MM.1S (cell line): ENCODE data around the gene BMPR1A.

Experiments used
- DNase-seq: peaks from one replicate; pipeline ENCODE4 v3.0.0-alpha.2; 2015
- H2AFZ ChIP-seq: fragments of 300-600 bp; sonication (generic); 2 replicates; pipeline ENCODE4 v1.6.0; 2016; ENCODE audit warnings: antibody characterized with exemption, low read length
- H3F3A ChIP-seq: fragments of 300-600 bp; sonication (generic); 2 replicates; pipeline ENCODE4 v1.6.1; 2016; ENCODE audit warnings: mild to moderate bottlenecking, antibody characterized with exemption, low read length, moderate library complexity, mixed read lengths; ENCODE audit not compliant: insufficient read depth
- H3K27ac ChIP-seq: fragments of 300-600 bp; sonication (generic); 2 replicates; pipeline ENCODE4 v1.5.1; 2016; ENCODE audit warnings: mild to moderate bottlenecking, low read length
- H3K27me3 ChIP-seq: fragments of 300-600 bp; sonication (generic); replicated peaks from 2 replicates; pipeline ENCODE4 v1.6.0; 2016; ENCODE audit warnings: low read length; ENCODE audit not compliant: insufficient read depth
- H3K36me3 ChIP-seq: fragments of 300-600 bp; sonication (generic); replicated peaks from 2 replicates; pipeline ENCODE4 v1.6.1; 2016; ENCODE audit warnings: mild to moderate bottlenecking, low read length, mixed read lengths; ENCODE audit not compliant: insufficient read depth
- H3K4me1 ChIP-seq: fragments of 300-600 bp; sonication (generic); 2 replicates; pipeline ENCODE4 v1.6.1; 2016; ENCODE audit warnings: low read length, mixed read lengths
- H3K4me2 ChIP-seq: fragments of 300-600 bp; sonication (generic); 2 replicates; pipeline ENCODE4 v1.6.0; 2016; ENCODE audit warnings: low read depth, low read length
- H3K4me3 ChIP-seq: fragments of 300-600 bp; sonication (generic); 2 replicates; pipeline ENCODE4 v1.5.1; 2016; ENCODE audit warnings: low read length, mixed read lengths
- H3K79me2 ChIP-seq: fragments of 300-600 bp; sonication (generic); 2 replicates; pipeline ENCODE4 v1.6.1; 2016; ENCODE audit warnings: mixed run types, low read length, mixed read lengths
- H3K9ac ChIP-seq: fragments of 300-600 bp; sonication (generic); 2 replicates; pipeline ENCODE4 v1.6.1; 2016; ENCODE audit warnings: low read length, mixed read lengths
- H3K9me2 ChIP-seq: fragments of 300-600 bp; sonication (generic); replicated peaks from 2 replicates; pipeline ENCODE4 v1.6.1; 2016; ENCODE audit warnings: mild to moderate bottlenecking, low read length, mixed read lengths; ENCODE audit not compliant: insufficient read depth
- H3K9me3 ChIP-seq: fragments of 300-600 bp; sonication (generic); replicated peaks from 2 replicates; pipeline ENCODE4 v1.6.1; 2016; ENCODE audit warnings: mild to moderate bottlenecking, low read length, mixed read lengths; ENCODE audit not compliant: insufficient read depth
- H4K20me1 ChIP-seq: fragments of 300-600 bp; sonication (generic); 2 replicates; pipeline ENCODE4 v1.6.1; 2016; ENCODE audit warnings: mild to moderate bottlenecking, low read length, moderate library complexity, mixed read lengths; ENCODE audit not compliant: insufficient read depth
- EZH2 ChIP-seq: fragments of 300-600 bp; sonication (generic); optimal IDR thresholded peaks from 2 replicates; pipeline ENCODE3; 2017; ENCODE audit warnings: low read depth, mild to moderate bottlenecking, antibody characterized with exemption, low read length, mixed read lengths
- EZH2phosphoT487 ChIP-seq: fragments of 300-600 bp; sonication (generic); IDR thresholded peaks from 2 replicates; pipeline ENCODE4 v1.6.1; 2018; ENCODE audit warnings: antibody characterized with exemption, low read length
- TF ChIP-seq, protein P1 (sequence below): fragments of 300-600 bp; sonication (generic); IDR thresholded peaks from 2 replicates; pipeline ENCODE4 v1.5.1; 2016; ENCODE audit warnings: antibody characterized with exemption, low read length, mixed read lengths

BMPR1A gene

DNA sequence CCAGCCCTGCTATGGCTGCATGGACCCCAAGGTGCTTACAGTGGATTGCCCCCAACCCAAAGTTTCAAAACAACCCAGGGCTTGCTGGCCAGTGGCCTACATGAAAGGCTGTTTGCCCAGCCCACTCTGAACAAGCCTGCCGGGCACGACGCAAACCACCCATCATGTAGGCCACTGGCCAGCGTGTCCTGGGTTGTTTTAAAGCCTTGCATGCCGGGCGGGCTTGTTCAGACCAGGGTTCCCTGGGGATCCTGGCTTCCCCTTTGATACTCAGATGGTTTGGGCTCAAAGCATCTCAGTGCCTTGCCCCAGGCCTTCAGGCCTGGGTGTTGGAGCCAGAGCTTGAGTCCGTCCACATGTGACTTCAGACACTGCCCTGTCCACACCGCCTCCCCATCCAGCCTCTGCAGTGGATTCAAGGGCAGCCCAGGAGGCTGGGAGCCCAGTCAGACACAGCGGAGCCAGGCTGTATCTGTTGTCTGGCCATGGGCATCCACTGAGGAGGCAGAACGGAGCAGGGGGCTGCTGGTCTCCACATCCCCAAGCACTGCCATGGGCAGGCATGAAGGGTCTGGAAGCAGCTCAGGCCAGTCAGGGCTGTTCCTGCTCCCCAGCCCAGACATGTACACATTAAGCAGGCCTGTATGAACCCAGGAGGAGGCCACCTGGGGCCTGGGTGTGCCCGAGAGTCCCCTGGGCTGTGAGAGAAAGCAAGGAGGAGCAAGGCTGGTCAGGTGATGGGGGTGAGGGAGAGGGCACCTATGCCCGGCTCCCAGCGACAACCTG lies 207.8 kb downstream of the BMPR1A start:
- H3K27ac ChIP-seq, result no peak overlapping the region
- H3K36me3 ChIP-seq, result no peaks in the 10 kb centered on the region
- H4K20me1 ChIP-seq, result no peaks in the 10 kb centered on the region
- no peaks in the 10 kb centered on the region for H3K27me3 ChIP-seq
- H3K9me3 ChIP-seq, result no peaks in the 10 kb centered on the region
- no peak overlapping the region for H3K9ac ChIP-seq
- no peak overlapping the region for H3K4me3 ChIP-seq
- H3K4me2 ChIP-seq, result no peak overlapping the region
- 0 out of 2 replicates have a peak, but pooled peaks cover 3% of the 10 kb centered on the region for H3K4me1 ChIP-seq
- no peaks in the 10 kb centered on the region for H3F3A ChIP-seq
- H3K79me2 ChIP-seq, result no peaks in the 10 kb centered on the region
- no peaks in the 10 kb centered on the region for H3K9me2 ChIP-seq
- H2AFZ ChIP-seq, result no peak overlapping the region
- no peak for DNase-seq
- TF ChIP-seq EZH2 (no peak), EZH2phosphoT487 (no peak)
- TF ChIP-seq, protein P1, sequence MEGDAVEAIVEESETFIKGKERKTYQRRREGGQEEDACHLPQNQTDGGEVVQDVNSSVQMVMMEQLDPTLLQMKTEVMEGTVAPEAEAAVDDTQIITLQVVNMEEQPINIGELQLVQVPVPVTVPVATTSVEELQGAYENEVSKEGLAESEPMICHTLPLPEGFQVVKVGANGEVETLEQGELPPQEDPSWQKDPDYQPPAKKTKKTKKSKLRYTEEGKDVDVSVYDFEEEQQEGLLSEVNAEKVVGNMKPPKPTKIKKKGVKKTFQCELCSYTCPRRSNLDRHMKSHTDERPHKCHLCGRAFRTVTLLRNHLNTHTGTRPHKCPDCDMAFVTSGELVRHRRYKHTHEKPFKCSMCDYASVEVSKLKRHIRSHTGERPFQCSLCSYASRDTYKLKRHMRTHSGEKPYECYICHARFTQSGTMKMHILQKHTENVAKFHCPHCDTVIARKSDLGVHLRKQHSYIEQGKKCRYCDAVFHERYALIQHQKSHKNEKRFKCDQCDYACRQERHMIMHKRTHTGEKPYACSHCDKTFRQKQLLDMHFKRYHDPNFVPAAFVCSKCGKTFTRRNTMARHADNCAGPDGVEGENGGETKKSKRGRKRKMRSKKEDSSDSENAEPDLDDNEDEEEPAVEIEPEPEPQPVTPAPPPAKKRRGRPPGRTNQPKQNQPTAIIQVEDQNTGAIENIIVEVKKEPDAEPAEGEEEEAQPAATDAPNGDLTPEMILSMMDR, result no peak

DNA sequence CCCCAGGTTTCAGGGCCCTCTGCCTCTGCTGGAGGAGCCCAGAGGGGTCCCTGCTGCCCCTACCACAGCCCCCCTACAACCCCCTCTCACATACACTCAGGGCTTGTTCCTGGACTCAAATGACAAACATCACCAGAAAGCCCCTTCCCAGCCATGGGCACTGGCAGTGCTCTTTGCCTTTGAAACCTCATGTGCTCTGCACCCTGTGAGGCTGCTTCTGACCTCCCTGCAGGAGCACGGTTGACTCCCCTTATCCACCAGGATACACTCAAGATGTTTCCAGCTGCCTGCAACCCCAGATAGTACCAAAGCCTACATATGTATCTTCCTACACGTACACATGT lies 208.4 kb downstream of the BMPR1A start:
- TF ChIP-seq EZH2 (no peak), EZH2phosphoT487 (no peak)
- TF ChIP-seq, protein P1, result no peak
- no peaks in the 10 kb centered on the region for H3K9me3 ChIP-seq
- no peak overlapping the region for H3K4me3 ChIP-seq
- H3K79me2 ChIP-seq, result no peaks in the 10 kb centered on the region
- DNase-seq, result no peak
- H3K27me3 ChIP-seq, result no peaks in the 10 kb centered on the region
- no peaks in the 10 kb centered on the region for H3F3A ChIP-seq
- no peak overlapping the region for H3K27ac ChIP-seq
- no peak overlapping the region for H2AFZ ChIP-seq
- 0 out of 2 replicates have a peak, but pooled peaks cover 3% of the 10 kb centered on the region for H3K4me1 ChIP-seq
- H3K9me2 ChIP-seq, result no peaks in the 10 kb centered on the region
- H3K9ac ChIP-seq, result no peak overlapping the region
- H4K20me1 ChIP-seq, result no peaks in the 10 kb centered on the region
- H3K4me2 ChIP-seq, result no peak overlapping the region
- H3K36me3 ChIP-seq, result no peaks in the 10 kb centered on the region

DNA sequence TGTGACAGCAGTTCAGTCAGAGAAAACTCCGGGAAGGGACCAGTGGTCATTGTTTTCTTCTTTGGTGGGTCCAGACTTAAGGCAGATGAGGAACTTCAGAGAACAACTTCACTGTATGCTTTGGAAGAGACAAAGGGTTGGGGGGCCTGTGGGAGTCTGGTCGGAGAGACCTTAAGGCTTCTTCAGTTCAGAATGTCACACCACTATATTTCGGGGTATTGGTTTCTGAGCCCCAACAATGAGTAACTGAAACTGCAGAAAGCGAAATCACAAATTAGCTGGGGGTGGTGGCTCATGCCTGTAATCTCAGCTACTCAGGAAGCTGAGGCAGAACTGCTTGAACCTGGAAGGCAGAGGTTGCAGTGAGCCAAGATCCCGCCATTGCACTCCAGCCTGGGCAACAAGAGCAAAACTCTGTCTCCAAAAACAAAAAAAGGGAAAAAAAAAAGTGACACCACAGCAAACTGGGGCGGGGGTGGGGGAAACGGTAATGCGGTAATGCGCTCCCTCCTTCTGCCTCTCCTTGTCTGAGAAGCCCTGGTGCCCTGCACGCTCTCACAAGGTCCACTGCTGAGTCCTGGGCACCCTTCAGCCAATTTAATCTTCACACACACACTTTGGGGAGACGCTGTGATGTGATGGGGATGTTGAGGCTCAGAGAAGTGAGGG lies 209.7 kb downstream of the BMPR1A start:
- Histone ChIP-seq H4K20me1 (no peaks in the 10 kb centered on the region), H3K9me3 (no peaks in the 10 kb centered on the region), H3F3A (no peaks in the 10 kb centered on the region), H3K27me3 (no peaks in the 10 kb centered on the region), H3K9me2 (no peaks in the 10 kb centered on the region), H3K4me3 (no peak overlapping the region), H3K4me1 (no peaks in the 10 kb centered on the region), H3K4me2 (no peak overlapping the region), H3K36me3 (no peaks in the 10 kb centered on the region), H3K79me2 (no peaks in the 10 kb centered on the region), H3K27ac (no peak overlapping the region), H3K9ac (no peak overlapping the region), H2AFZ (0 out of 2 replicates have a peak overlapping the region, but pooled peaks have one; percentile 20)
- TF ChIP-seq EZH2phosphoT487 (no peak), EZH2 (no peak)
- TF ChIP-seq, protein P1, result no peak
- DNase-seq, result no peak
